Inferior parietal cortex (tissue), 1 donor: ENCODE data around the gene DNMBP.

Source experiments
- DNase-seq: peaks from one replicate; pipeline ENCODE4 v3.0.0-alpha.2; 2016; ENCODE audit errors: extremely low spot score

The DNMBP gene

GRCh38 chr10:100009793-100010676, at the start of gene DNMBP:
DNMBP (minus strand) TSS chr10:100009947; CDS start chr10:99972124, 37,823 bp downstream.
- peak; percentile 39 for DNase-seq

GRCh38 chr10:100057948-100058347, 48.2 kb upstream of the DNMBP start:
- no peak for DNase-seq

- no peak for DNase-seq
Observed at GRCh38 chr10:100053686-100054460, 44.1 kb upstream of the DNMBP start.

- DNase-seq = peak; percentile 87
Observed at GRCh38 chr10:100046021-100046486, 36.3 kb upstream of the DNMBP start.

GRCh38 chr10:100045592-100045991, 35.8 kb upstream of the DNMBP start:
- DNase-seq = no peak

GRCh38 chr10:100043796-100044195, 34.0 kb upstream of the DNMBP start:
- DNase-seq = no peak

GRCh38 chr10:100043344-100043743, 33.6 kb upstream of the DNMBP start:
- DNase-seq = no peak

- DNase-seq = no peak
Observed at GRCh38 chr10:100041306-100042002, 31.7 kb upstream of the DNMBP start.

- no peak for DNase-seq
Observed at GRCh38 chr10:100038561-100039071, 28.9 kb upstream of the DNMBP start.

- no peak for DNase-seq
Observed at GRCh38 chr10:100037758-100038315, 28.1 kb upstream of the DNMBP start.

GRCh38 chr10:100036850-100037249, 27.1 kb upstream of the DNMBP start:
- no peak for DNase-seq

GRCh38 chr10:100033766-100034418, 24.1 kb upstream of the DNMBP start:
- no peak for DNase-seq

GRCh38 chr10:100027416-100027815, 17.7 kb upstream of the DNMBP start:
- no peak for DNase-seq

- DNase-seq = no peak
Observed at GRCh38 chr10:100025576-100025975, 15.8 kb upstream of the DNMBP start.

GRCh38 chr10:100024748-100025147, 15.0 kb upstream of the DNMBP start:
- no peak for DNase-seq

GRCh38 chr10:100022403-100022802, 12.7 kb upstream of the DNMBP start:
- no peak for DNase-seq

- no peak for DNase-seq
Observed at GRCh38 chr10:100021322-100021721, 11.6 kb upstream of the DNMBP start.

GRCh38 chr10:100020886-100021253, 11.1 kb upstream of the DNMBP start:
- no peak for DNase-seq

- no peak for DNase-seq
Observed at GRCh38 chr10:100020142-100020885, 10.6 kb upstream of the DNMBP start.

- no peak for DNase-seq
Observed at GRCh38 chr10:100019787-100020141, 10.0 kb upstream of the DNMBP start.
